Heart left ventricle (tissue), 16 donors: ENCODE results near the gene C6orf52. TPM values are rescaled to one million over a fixed set of nuclear protein-coding genes. Genes with fewer than 3 reads are reported as not detected.
A peak's percentile ranks its signal among the peaks of the same experiment; 100 is the strongest.

Source experiments
- ATAC-seq, 4 donors: fragments of 200-7000 bp; cut with Tn5 transposase; one replicate each; pipeline ENCODE4 v1.9.1; 2020 to 2022; ENCODE audit warnings: moderate library complexity in 4 of 4, mild to moderate bottlenecking in 3 of 4, moderate number of reproducible peaks in 1 of 4
- DNase-seq, 5 donors: peaks; one replicate each; pipeline ENCODE4 v3.0.0-alpha.2; 2020
- H3K27ac ChIP-seq, 12 donors: fragments of 200-600 bp; sonication (generic) in 4 of 12; one replicate each; pipeline versions ENCODE4 v1.5.0 to v1.8.0; 2016 to 2022; ENCODE audit warnings: mild to moderate bottlenecking in 2 of 12
- H3K27me3 ChIP-seq, 9 donors: fragments of 200-600 bp; sonication (generic) in 2 of 9; one replicate each; pipeline versions ENCODE4 v1.5.1 to v1.8.0; 2016 to 2022; ENCODE audit warnings: mild to moderate bottlenecking in 3 of 9
- H3K36me3 ChIP-seq, 9 donors: fragments of 200-600 bp; sonication (generic) in 2 of 9; one replicate each; pipeline versions ENCODE4 v1.5.0 to v1.8.0; 2018 to 2022; ENCODE audit warnings: mild to moderate bottlenecking in 2 of 9
- H3K4me1 ChIP-seq, 12 donors: fragments of 200-600 bp; sonication (generic) in 4 of 12; one replicate each; pipeline versions ENCODE4 v1.5.0 to v1.8.0; 2016 to 2022; ENCODE audit warnings: mild to moderate bottlenecking in 3 of 12
- H3K4me3 ChIP-seq, 12 donors: fragments of 200-600 bp; sonication (generic) in 4 of 12; one replicate each; pipeline versions ENCODE4 v1.5.0 to v1.8.0; 2017 to 2022; ENCODE audit warnings: mild to moderate bottlenecking in 9 of 12, moderate library complexity in 4 of 12
- H3K9me3 ChIP-seq, 12 donors: fragments of 200-600 bp; sonication (generic) in 4 of 12; one replicate each; pipeline versions ENCODE4 v1.5.0 to v1.8.0; 2016 to 2022; ENCODE audit warnings: mild to moderate bottlenecking in 1 of 12
- POLR2A ChIP-seq, 2 donors: fragments of 450-650 bp; IDR thresholded peaks; one replicate each; pipeline ENCODE4 v1.6.1; 2017; ENCODE audit warnings: antibody characterized with exemption in 2 of 2, mild to moderate bottlenecking in 2 of 2, moderate library complexity in 2 of 2
- WGBS, 4 donors: extraction: QIAGEN DNeasy Blood & Tissue Kit in 2 of 4; methylation state at CpG; one replicate each; pipeline versions ENCODE4 v1.1.5 to v1.1.7; 2013 to 2018; 5-methylcytosine and 5-hydroxymethylcytosine counted together
- intact Hi-C, 10 donors: fragments of 100-400 bp; cut with DNase I; formaldehyde crosslinking; loops; one replicate each; pipeline versions ENCODE4 v1.11.1 to v1.14.2; 2022
- polyA plus RNA-seq, 2 donors: library from polyadenylated mRNA; stranded (reverse); fragments of 200-250 nt; gene quantifications; one replicate each; pipeline ENCODE4 v1.2.3, GENCODE V29; 2013
- total RNA-seq, 9 donors: library from RNA; depleted of rRNA in 2 of 9; stranded (reverse); fragments of >200 nt in 2 of 9; fragmentation: NEBNext Ultra II Directional in 3 of 9; extraction: Animal tissue kit (Norgen Biotek cat#: 25700) in 3 of 9; gene quantifications; one replicate each; pipeline versions ENCODE4 v1.1.0 to v1.2.4, GENCODE V29; 2016 to 2023
- TF ChIP-seq, protein P1 (sequence below), 12 donors: fragments of 200-600 bp; sonication (generic) in 4 of 12; IDR thresholded peaks; one replicate each; pipeline versions ENCODE4 v1.5.0 to v1.8.0; 2018 to 2022; ENCODE audit warnings: antibody characterized with exemption in 12 of 12, mild to moderate bottlenecking in 5 of 12
- donor health status: ischemic (EF 13 %, LVEDD 7.1; RV severe dilation, severe dysfunction).
- donor health status: healthy with polysubstance abuse.
- donor health status: DM: no; HTN: yes; CAD: no.
- donor health status: DM: no; HTN: no; CAD: no.
- donor health status: ischemic (EF 25% LVEDD 6.9; RV normal size, moderate dysfunction).
- donor health status: ischemic (EF 25% LVEDD 5.7; RV mildly dilated, moderate dysfunction).
- donor health status: healthy.
- donor health status: DM: yes; HTN: yes; CAD: no.
- donor health status: ischemic (EF 35%, LVEDD 5.7; RV mildly dilated, moderate dysfunction).
- donor health status: nonischemic (EF 11% LVEDD 7.7; RV severe dilation, severe dysfunction).
- donor health status: DM: yes; HTN: yes; CAD: no.
- donor health status: PGD.
- donor health status: ischemic (EF 29% LVEDD 5.4; RV normal size, mild dysfunction).
- donor health status: nonischemic (EF 23%, LVEDD 6.1; RV moderate dilation, normal function).

C6orf52 gene
- total and polyA plus RNA-seq, 11 donors = 0.15 to 3.6 (median 0.99) TPM; not detected in 6

DNA sequence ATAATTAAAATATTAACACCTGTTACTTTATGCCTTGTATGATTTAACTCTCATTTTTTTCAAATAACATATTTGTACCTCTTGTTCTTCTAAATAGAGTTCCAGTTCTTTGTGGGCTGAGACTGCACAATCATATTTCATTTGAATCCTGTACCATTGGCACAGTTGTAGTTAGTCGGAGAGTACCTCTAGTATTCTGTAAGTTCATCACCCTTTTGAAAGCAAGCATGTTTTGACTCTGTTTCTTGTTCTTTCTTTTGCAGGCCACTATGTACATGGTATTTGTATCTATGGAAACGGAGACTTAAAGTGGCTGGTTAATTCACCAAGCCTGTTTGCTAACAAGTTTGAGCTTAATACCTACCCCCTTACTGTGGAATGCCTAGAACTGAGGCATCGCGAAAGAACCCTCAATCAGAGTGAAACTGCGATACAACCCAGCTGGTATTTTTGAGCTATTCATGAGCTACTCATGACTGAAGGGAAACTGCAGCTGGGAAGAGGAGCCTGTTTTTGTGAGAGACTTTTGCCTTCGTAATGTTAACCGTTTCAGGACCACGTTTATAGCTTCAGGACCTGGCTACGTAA, 68.2 kb downstream of the C6orf52 start:
- Histone ChIP-seq H3K4me3 (no peak overlapping the region), H3K27ac (no peak overlapping the region), H3K4me1 (peaks cover 0 to 13% (median 0%) of the 10 kb centered on the region in 12 donors), H3K36me3 (peaks cover 0 to 47% (median 0%) of the 10 kb centered on the region in 9 donors), H3K27me3 (no peaks in the 10 kb centered on the region), H3K9me3 (no peaks in the 10 kb centered on the region)
- TF ChIP-seq POLR2A (IDR thresholded peaks at IDR 0.05) = no peak
- TF ChIP-seq, protein P1, sequence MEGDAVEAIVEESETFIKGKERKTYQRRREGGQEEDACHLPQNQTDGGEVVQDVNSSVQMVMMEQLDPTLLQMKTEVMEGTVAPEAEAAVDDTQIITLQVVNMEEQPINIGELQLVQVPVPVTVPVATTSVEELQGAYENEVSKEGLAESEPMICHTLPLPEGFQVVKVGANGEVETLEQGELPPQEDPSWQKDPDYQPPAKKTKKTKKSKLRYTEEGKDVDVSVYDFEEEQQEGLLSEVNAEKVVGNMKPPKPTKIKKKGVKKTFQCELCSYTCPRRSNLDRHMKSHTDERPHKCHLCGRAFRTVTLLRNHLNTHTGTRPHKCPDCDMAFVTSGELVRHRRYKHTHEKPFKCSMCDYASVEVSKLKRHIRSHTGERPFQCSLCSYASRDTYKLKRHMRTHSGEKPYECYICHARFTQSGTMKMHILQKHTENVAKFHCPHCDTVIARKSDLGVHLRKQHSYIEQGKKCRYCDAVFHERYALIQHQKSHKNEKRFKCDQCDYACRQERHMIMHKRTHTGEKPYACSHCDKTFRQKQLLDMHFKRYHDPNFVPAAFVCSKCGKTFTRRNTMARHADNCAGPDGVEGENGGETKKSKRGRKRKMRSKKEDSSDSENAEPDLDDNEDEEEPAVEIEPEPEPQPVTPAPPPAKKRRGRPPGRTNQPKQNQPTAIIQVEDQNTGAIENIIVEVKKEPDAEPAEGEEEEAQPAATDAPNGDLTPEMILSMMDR (IDR thresholded peaks at IDR 0.05) = no peak
- ATAC-seq (no peak), DNase-seq (no peak)
- 64 to 69% (median 66%) methylated on average over 9 of the region's 9 CpGs for WGBS, 4 donors
- intact Hi-C loops = no loop called here

DNA sequence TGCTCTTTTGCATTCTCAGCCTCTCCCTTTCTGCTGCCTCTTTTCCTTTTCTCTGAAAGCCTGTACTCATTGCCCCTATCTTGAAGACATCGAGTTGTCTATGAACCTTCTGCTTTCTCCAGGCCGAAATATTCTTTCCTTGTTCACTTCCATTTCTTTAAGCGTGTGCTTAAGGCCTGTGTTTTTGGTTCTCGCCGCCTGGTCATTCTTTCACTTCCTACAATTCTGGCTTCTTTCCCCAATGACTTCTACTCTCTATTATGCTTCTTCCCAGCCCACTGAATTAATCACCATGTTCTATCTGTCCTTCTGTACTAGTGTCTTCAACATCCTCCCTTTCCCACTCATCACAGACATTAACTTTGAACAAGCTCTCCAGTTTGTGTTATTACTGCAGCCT, 69.6 kb downstream of the C6orf52 start:
- peaks cover 0 to 47% (median 0%) of the 10 kb centered on the region in 9 donors for H3K36me3 ChIP-seq
- 85 to 94% (median 90%) methylated on average over 5 of the region's 5 CpGs for WGBS, 4 donors
- no peak for ATAC-seq
- H3K4me3 ChIP-seq = no peak overlapping the region
- peak overlapping the region in 1 of 12 donors; percentile 16 for H3K27ac ChIP-seq
- intact Hi-C loops = no loop called here
- no peak for TF ChIP-seq POLR2A (IDR thresholded peaks at IDR 0.05)
- TF ChIP-seq, protein P1 (IDR thresholded peaks at IDR 0.05) = no peak
- no peaks in the 10 kb centered on the region for H3K9me3 ChIP-seq
- no peak for DNase-seq
- no peaks in the 10 kb centered on the region for H3K27me3 ChIP-seq
- peaks cover 0 to 19% (median 0%) of the 10 kb centered on the region in 12 donors for H3K4me1 ChIP-seq

DNA sequence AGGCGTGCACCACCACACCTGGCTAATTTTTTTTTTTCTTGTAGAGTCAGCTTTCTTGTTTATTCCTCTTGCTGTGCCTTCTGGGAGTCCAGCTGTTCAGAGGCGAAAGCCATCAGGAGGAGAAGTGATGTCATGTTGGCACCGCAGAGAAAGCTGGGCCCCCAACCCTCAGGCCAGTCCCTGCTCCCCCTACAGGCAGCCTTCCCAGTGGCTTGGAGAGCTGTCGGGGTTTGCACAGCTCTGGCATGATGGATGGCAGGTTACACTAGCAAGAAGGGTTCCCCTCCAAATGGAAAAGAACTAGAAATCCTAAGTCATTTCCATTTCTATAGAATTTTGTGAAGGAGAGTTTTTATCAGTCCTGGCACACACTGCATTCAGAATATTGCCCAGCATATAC, 72.6 kb downstream of the C6orf52 start:
- intact Hi-C loops = no loop called here
- no peak for DNase-seq

More for the DNA sequence above, 72.6 kb downstream of the C6orf52 start:
- H3K4me3 ChIP-seq = no peak overlapping the region
- peak overlapping the region in 5 of 12 donors; percentile 11 to 47 (median 32) for H3K27ac ChIP-seq
- H3K9me3 ChIP-seq = no peaks in the 10 kb centered on the region
- no peaks in the 10 kb centered on the region for H3K27me3 ChIP-seq
- no peak for ATAC-seq
- TF ChIP-seq, protein P1 (IDR thresholded peaks at IDR 0.05) = no peak
- peaks cover 0 to 32% (median 0%) of the 10 kb centered on the region in 9 donors for H3K36me3 ChIP-seq
- peaks cover 0 to 21% (median 0%) of the 10 kb centered on the region in 12 donors for H3K4me1 ChIP-seq
- 83 to 90% (median 86%) methylated on average over 4 of the region's 4 CpGs for WGBS, 4 donors

Other genes starting within 250 kb of the C6orf52 start
- gene GCNT2, start 173.3 kb downstream of the C6orf52 start, total RNA-seq = 10 to 100 TPM; 29.2 to 68.8 (median 43.1) TPM
- 10 to 100 TPM; 15.1 to 16.3 TPM for gene GCNT2, start 173.3 kb downstream of the C6orf52 start, polyA plus RNA-seq
- 10 to 100 TPM in 1 of 9 donors, 1 to 10 TPM in 8; 6.1 to 12.7 (median 8.7) TPM for gene PAK1IP1, start 356 bp upstream of the C6orf52 start, total RNA-seq
- gene PAK1IP1, start 356 bp upstream of the C6orf52 start, polyA plus RNA-seq = 10 to 100 TPM in 1 of 2 donors, 1 to 10 TPM in 1; 7.9 to 21.0 TPM
- gene TMEM14C, start 28.5 kb upstream of the C6orf52 start, total RNA-seq = 100 to 1,000 TPM in 8 of 9 donors, 10 to 100 TPM in 1; 94.5 to 142 (median 115) TPM
- gene TMEM14C, start 28.5 kb upstream of the C6orf52 start, polyA plus RNA-seq = 100 to 1,000 TPM; 116 to 179 TPM
- 100 to 1,000 TPM in 5 of 9 donors, 10 to 100 TPM in 4; 77.9 to 119 (median 102) TPM for gene TMEM14B, start 53.2 kb upstream of the C6orf52 start, total RNA-seq
- 100 to 1,000 TPM in 1 of 2 donors, 10 to 100 TPM in 1; 79.2 to 108 TPM for gene TMEM14B, start 53.2 kb upstream of the C6orf52 start, polyA plus RNA-seq
- gene MAK, start 143.9 kb upstream of the C6orf52 start, total RNA-seq = under 1 TPM in 5 of 9 donors, not detected in 4; 0.12 to 0.36 (median 0.16) TPM
- gene MAK, start 143.9 kb upstream of the C6orf52 start, polyA plus RNA-seq = under 1 TPM in 1 of 2 donors, not detected in 1; 0.04 TPM
- gene GCM2, start 187.4 kb upstream of the C6orf52 start, total RNA-seq = not detected
- gene GCM2, start 187.4 kb upstream of the C6orf52 start, polyA plus RNA-seq = not detected
- gene SYCP2L, start 192.4 kb upstream of the C6orf52 start, total RNA-seq = 1 to 10 TPM in 1 of 9 donors, under 1 TPM in 7, not detected in 1; 0.24 to 1.3 (median 0.51) TPM
- under 1 TPM; 0.10 to 0.50 TPM for gene SYCP2L, start 192.4 kb upstream of the C6orf52 start, polyA plus RNA-seq